Measurements from ENCODE around the gene FBXL17. TPM values are rescaled to one million over a fixed set of nuclear protein-coding genes. Genes with fewer than 3 reads are reported as not detected.

FBXL17 gene
- total RNA-seq, 1 experiment from 2014 or later: 18.2 TPM

DNA sequence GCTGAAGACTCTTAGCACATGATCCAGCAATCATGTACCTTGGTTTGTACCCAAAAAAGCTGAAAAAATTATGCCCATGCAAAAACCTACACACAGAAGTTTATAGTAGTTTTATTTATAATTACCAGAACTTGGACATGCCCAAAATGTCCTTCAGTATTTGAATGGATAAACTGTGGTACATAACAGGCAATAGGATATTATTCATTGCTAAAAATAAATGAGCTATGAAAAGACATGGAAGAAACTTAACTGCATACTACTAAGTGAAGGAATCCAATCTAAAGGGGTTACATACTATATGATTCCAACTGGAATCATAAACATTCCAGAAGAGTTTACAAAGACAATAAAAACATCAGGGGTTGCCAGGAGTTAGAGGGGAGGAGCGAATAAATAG lies 25.6 kb downstream of the FBXL17 start:
- POLR2A ChIA-PET: no interaction called here
- H3K27me3 Mint-ChIP-seq (ENCODE audit: insufficient read depth, unreplicated experiment): no peaks in the 10 kb centered on the region
- intact Hi-C loops (cut with micrococcal nuclease): no loop called here
- CTCF ChIA-PET: no interaction called here
- BruUV-seq (replicated peaks): no TSS peak
- H3K4me3 Mint-ChIP-seq (ENCODE audit: unreplicated experiment): no peak overlapping the region
- peaks cover 8% of the 10 kb centered on the region for H3K9me3 Mint-ChIP-seq (ENCODE audit: unreplicated experiment)
- H3K4me1 Mint-ChIP-seq (ENCODE audit: insufficient read depth, unreplicated experiment): no peaks in the 10 kb centered on the region
- DNase-seq (ENCODE audit: unreplicated experiment): no peak
- H3K36me3 Mint-ChIP-seq (ENCODE audit: insufficient read depth, unreplicated experiment): no peaks in the 10 kb centered on the region
- TF ChIP-seq, protein P1, sequence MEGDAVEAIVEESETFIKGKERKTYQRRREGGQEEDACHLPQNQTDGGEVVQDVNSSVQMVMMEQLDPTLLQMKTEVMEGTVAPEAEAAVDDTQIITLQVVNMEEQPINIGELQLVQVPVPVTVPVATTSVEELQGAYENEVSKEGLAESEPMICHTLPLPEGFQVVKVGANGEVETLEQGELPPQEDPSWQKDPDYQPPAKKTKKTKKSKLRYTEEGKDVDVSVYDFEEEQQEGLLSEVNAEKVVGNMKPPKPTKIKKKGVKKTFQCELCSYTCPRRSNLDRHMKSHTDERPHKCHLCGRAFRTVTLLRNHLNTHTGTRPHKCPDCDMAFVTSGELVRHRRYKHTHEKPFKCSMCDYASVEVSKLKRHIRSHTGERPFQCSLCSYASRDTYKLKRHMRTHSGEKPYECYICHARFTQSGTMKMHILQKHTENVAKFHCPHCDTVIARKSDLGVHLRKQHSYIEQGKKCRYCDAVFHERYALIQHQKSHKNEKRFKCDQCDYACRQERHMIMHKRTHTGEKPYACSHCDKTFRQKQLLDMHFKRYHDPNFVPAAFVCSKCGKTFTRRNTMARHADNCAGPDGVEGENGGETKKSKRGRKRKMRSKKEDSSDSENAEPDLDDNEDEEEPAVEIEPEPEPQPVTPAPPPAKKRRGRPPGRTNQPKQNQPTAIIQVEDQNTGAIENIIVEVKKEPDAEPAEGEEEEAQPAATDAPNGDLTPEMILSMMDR (IDR thresholded peaks at IDR 0.05; ENCODE audit: unreplicated experiment): no peak
- H3K27ac Mint-ChIP-seq (ENCODE audit: low read depth, unreplicated experiment): no peak overlapping the region

DNA sequence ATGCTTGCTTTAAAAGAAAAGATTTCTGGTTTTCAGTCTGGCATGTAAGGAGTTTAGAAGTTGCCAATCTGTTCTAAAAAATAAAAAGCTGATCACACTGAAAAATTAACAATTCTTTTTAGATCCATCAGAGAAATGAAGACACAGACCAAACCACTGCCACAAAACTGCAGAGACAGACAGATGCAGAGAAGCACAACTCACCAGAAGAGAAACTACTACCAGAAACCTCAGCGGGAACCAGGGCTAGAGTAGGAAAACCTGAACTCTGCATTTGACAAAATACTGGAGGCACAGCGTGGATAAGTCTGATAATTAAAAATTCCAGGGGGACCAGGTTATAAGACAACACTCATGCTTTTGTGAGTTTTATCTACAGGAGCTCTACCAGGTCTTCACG lies 28.8 kb downstream of the FBXL17 start:
- H3K9me3 Mint-ChIP-seq (ENCODE audit: unreplicated experiment): no peaks in the 10 kb centered on the region
- POLR2A ChIA-PET: no interaction called here
- DNase-seq (ENCODE audit: unreplicated experiment): no peak
- TF ChIP-seq, protein P1 (IDR thresholded peaks at IDR 0.05; ENCODE audit: unreplicated experiment): no peak
- intact Hi-C loops (cut with micrococcal nuclease): no loop called here
- H3K4me1 Mint-ChIP-seq (ENCODE audit: insufficient read depth, unreplicated experiment): no peaks in the 10 kb centered on the region
- no TSS peak for BruUV-seq (replicated peaks)
- no peak overlapping the region for H3K27ac Mint-ChIP-seq (ENCODE audit: low read depth, unreplicated experiment)
- CTCF ChIA-PET: interaction anchor here (2.5 kb wide), 1 partner anchor 93 kb away, joined by 14 read pairs; no protein-coding TSS in a partner anchor
- no peak overlapping the region for H3K4me3 Mint-ChIP-seq (ENCODE audit: unreplicated experiment)
- no peaks in the 10 kb centered on the region for H3K27me3 Mint-ChIP-seq (ENCODE audit: insufficient read depth, unreplicated experiment)
- no peaks in the 10 kb centered on the region for H3K36me3 Mint-ChIP-seq (ENCODE audit: insufficient read depth, unreplicated experiment)

DNA sequence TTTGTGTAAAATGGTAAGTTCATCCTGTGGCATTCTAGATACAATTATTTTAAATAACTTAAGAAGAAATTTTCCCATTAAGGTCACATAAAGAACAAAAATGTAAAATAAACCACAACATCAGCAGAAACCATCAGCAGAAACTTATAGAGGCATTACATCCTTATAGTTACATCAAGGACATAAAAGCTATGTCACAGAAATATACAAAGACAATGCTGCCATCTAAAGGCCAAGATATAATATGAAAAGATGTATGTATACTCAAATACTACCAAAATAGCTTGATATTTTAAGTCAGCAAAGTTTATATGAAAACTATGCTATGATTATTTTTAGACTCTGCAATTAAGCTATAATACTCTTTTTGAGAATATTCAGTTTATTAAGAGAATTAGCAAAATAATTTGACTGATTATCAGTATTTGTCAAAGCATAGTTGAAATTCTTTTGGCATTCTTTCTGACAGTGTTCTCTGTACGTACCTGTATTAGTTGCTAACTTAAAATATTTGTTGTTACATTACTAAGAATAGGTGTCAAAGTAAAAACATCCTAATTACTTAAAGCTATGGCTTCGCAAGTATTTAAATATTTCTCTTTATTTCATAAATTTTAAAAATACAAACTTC lies 36.2 kb downstream of the FBXL17 start:
- no peak overlapping the region for H3K4me3 Mint-ChIP-seq (ENCODE audit: unreplicated experiment)
- no peaks in the 10 kb centered on the region for H3K4me1 Mint-ChIP-seq (ENCODE audit: insufficient read depth, unreplicated experiment)
- DNase-seq (ENCODE audit: unreplicated experiment): peak; percentile 59
- TF ChIP-seq, protein P1 (IDR thresholded peaks at IDR 0.05; ENCODE audit: unreplicated experiment): peak; percentile 38
- no peak overlapping the region for H3K27ac Mint-ChIP-seq (ENCODE audit: low read depth, unreplicated experiment)
- ChIA-PET CTCF (interaction anchor here (0.6 to 5.5 kb wide), 11 partner anchors 10 to 743 kb away, joined by 3 to 99 read pairs (median 4); partner anchors contain the start of gene FBXL17), POLR2A (interaction anchor here (0.9 to 2.2 kb wide), 3 partner anchors 36 to 85 kb away, joined by 3 to 10 read pairs (median 4); partner anchors contain the start of gene FBXL17)
- H3K27me3 Mint-ChIP-seq (ENCODE audit: insufficient read depth, unreplicated experiment): no peaks in the 10 kb centered on the region
- no peaks in the 10 kb centered on the region for H3K36me3 Mint-ChIP-seq (ENCODE audit: insufficient read depth, unreplicated experiment)
- intact Hi-C loops (cut with micrococcal nuclease): loop anchor here (1.0 to 10.0 kb wide), 4 partner anchors 85 to 672 kb away; no protein-coding TSS in a partner anchor
- H3K9me3 Mint-ChIP-seq (ENCODE audit: unreplicated experiment): no peaks in the 10 kb centered on the region
- BruUV-seq (replicated peaks): no TSS peak

DNA sequence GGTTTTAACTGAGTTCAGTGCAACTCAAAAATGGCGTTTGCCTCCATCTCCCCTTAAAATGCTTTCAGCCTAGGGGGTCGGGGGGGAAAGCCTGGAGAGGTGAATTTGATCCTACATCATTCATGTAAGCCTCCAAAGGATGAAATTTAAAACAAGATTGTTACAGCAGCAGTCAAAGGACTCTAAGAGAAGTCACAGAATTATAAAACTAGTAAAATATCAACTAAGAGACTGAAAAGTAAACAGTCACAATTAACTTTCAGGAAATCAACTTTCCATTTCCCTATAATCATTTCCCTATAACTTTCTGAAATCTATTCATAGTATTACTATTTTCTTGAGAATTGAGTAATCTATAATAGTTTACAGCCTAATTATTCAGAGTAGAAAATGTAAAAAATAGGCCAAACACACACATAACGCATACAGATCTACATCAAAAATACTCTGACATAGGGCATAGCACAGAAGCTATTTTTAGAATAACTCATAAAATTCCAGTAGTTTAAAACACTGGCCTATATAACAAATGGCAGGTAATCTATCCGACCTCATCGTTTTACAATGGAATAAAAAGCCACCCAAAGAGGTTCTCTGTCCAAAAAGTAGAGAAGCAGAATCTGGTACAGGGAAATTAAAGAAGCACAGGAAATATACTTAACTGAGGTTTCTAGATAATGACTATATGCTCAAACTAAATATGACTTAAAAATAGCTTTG lies 37.6 kb downstream of the FBXL17 start:
- H3K27ac Mint-ChIP-seq (ENCODE audit: low read depth, unreplicated experiment): no peak overlapping the region
- POLR2A ChIA-PET: interaction anchor here (2.2 kb wide), 1 partner anchor 37 kb away, joined by 10 read pairs; the partner anchor contains the start of gene FBXL17
- CTCF ChIA-PET: interaction anchor here (0.6 to 5.5 kb wide), 9 partner anchors 11 to 668 kb away, joined by 3 to 99 read pairs (median 3); no protein-coding TSS in a partner anchor
- BruUV-seq (replicated peaks): no TSS peak
- H3K4me1 Mint-ChIP-seq (ENCODE audit: insufficient read depth, unreplicated experiment): no peaks in the 10 kb centered on the region
- no peaks in the 10 kb centered on the region for H3K36me3 Mint-ChIP-seq (ENCODE audit: insufficient read depth, unreplicated experiment)
- no peak overlapping the region for H3K4me3 Mint-ChIP-seq (ENCODE audit: unreplicated experiment)
- no peak for DNase-seq (ENCODE audit: unreplicated experiment)
- intact Hi-C loops (cut with micrococcal nuclease): loop anchor here (2.0 to 10.0 kb wide), 2 partner anchors 195 to 459 kb away; no protein-coding TSS in a partner anchor
- no peaks in the 10 kb centered on the region for H3K9me3 Mint-ChIP-seq (ENCODE audit: unreplicated experiment)
- H3K27me3 Mint-ChIP-seq (ENCODE audit: insufficient read depth, unreplicated experiment): no peaks in the 10 kb centered on the region
- TF ChIP-seq, protein P1 (IDR thresholded peaks at IDR 0.05; ENCODE audit: unreplicated experiment): no peak
